Measurements from ENCODE around the gene METTL16.

DNA sequence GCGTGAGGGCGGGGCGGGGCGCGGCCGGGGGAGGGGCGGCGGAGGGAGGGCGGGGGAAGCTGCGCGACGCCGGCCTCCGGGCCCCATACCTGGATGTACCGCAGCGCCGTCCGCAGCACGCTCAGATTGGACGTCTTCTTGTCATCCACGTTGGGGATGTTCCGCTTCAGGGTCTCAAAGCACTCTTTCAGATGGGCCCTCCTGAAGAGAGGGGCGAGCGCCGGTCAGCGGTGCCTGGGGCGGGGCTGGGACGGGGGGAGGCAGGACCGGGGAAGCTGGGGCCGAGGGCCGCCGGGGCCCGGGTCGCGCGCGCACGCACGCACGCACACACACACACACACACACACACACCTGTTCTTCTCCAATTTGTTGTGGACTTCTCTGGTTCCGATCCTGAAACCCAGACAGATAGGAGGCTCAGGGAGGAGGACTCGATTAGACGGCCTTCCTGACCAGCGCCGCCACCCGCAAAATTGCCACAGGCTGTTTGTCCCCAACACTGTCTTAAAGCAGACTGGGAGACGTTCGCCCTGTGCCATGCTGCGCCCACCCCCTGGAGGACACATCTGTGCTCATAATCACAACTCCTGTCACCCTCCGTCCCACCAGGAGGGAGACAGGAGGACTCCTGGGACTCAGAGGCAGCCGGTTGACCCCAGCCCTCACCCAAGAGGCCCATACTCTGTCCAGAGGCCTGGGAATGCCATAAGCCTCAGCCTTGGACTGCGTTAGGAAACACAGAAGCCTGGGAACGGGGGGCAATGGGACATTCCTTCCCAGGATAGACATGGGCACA, 117.5 kb downstream of the METTL16 start:
- TF ChIP-seq, protein P1, sequence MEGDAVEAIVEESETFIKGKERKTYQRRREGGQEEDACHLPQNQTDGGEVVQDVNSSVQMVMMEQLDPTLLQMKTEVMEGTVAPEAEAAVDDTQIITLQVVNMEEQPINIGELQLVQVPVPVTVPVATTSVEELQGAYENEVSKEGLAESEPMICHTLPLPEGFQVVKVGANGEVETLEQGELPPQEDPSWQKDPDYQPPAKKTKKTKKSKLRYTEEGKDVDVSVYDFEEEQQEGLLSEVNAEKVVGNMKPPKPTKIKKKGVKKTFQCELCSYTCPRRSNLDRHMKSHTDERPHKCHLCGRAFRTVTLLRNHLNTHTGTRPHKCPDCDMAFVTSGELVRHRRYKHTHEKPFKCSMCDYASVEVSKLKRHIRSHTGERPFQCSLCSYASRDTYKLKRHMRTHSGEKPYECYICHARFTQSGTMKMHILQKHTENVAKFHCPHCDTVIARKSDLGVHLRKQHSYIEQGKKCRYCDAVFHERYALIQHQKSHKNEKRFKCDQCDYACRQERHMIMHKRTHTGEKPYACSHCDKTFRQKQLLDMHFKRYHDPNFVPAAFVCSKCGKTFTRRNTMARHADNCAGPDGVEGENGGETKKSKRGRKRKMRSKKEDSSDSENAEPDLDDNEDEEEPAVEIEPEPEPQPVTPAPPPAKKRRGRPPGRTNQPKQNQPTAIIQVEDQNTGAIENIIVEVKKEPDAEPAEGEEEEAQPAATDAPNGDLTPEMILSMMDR (IDR thresholded peaks at IDR 0.05; ENCODE audit: low read depth, low read length) = no peak
- no peak for TF ChIP-seq POLR2A (IDR thresholded peaks at IDR 0.05; ENCODE audit: extremely low read depth, insufficient read length)
- TF ChIP-seq, protein P2, sequence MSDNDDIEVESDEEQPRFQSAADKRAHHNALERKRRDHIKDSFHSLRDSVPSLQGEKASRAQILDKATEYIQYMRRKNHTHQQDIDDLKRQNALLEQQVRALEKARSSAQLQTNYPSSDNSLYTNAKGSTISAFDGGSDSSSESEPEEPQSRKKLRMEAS (IDR thresholded peaks at IDR 0.05; ENCODE audit: low read depth, low read length) = no peak

All from NB4 (cell line).